WTC11 (cell line): ENCODE results near the gene CREB3L4. TPM values are rescaled to one million over a fixed set of nuclear protein-coding genes. Genes with fewer than 3 reads are reported as not detected.

Source experiments
- ATAC-seq: fragments of 200-7000 bp; cut with Tn5 transposase; 2 replicates; pipeline ENCODE4 v1.10.0; 2021; ENCODE audit warnings: mild to moderate bottlenecking, moderate library complexity
- CTCF ChIA-PET: fragments of 300-600 bp; sonication (Branson Sonifier 250); formaldehyde crosslinking; loops from one replicate; lab custom pipeline; 2021; ENCODE audit warnings: antibody characterized with exemption; lab: Charles Lee
- POLR2A ChIA-PET: fragments of 350-600 bp; sonication (Branson Sonifier 250); formaldehyde crosslinking; loops from one replicate; lab custom pipeline; 2021; ENCODE audit warnings: antibody characterized with exemption; lab: Charles Lee
- DNase-seq: peaks from one replicate; pipeline ENCODE4 v3.0.0; 2021; ENCODE audit warnings: low spot score
- H3K27ac Mint-ChIP-seq: 2 replicates; pipeline ENCODE4 v1.8.0; 2021; ENCODE audit warnings: mixed read lengths
- H3K27me3 Mint-ChIP-seq: 2 replicates; pipeline ENCODE4 v1.8.0; 2021; ENCODE audit warnings: low read depth, mild to moderate bottlenecking, moderate library complexity, mixed read lengths
- H3K36me3 Mint-ChIP-seq: 2 replicates; pipeline ENCODE4 v1.8.0; 2021; ENCODE audit warnings: mixed read lengths
- H3K4me1 Mint-ChIP-seq: 2 replicates; pipeline ENCODE4 v1.8.0; 2022; ENCODE audit warnings: mixed read lengths
- H3K4me3 Mint-ChIP-seq: 2 replicates; pipeline ENCODE4 v1.8.0; 2021; ENCODE audit warnings: mild to moderate bottlenecking, moderate library complexity, mixed read lengths
- H3K9me3 Mint-ChIP-seq: 2 replicates; pipeline ENCODE4 v1.8.0; 2021; ENCODE audit warnings: mixed read lengths
- CREM ChIP-seq: sonication (generic); formaldehyde crosslinking; IDR thresholded peaks from 2 replicates; pipeline ENCODE4 v1.8.1; 2022; ENCODE audit warnings: mild to moderate bottlenecking, missing genetic modification reagents, moderate library complexity
- CTCF ChIP-seq: fragments of 200-600 bp; IDR thresholded peaks from 2 replicates; pipeline ENCODE4 v1.8.0; 2022; ENCODE audit warnings: antibody characterized with exemption
- E2F1 ChIP-seq: sonication (generic); formaldehyde crosslinking; IDR thresholded peaks from 2 replicates; pipeline ENCODE4 v1.8.0; 2022; ENCODE audit warnings: mild to moderate bottlenecking, missing genetic modification reagents
- ERG ChIP-seq: fragments of 250-450 bp; sonication (Bioruptor Pico); IDR thresholded peaks from 2 replicates; pipeline ENCODE4 v1.8.0; 2021; ENCODE audit warnings: mild to moderate bottlenecking
- MXD4 ChIP-seq: fragments of 250-450 bp; sonication (Bioruptor Pico); IDR thresholded peaks from 2 replicates; pipeline ENCODE4 v1.8.0; 2021; ENCODE audit warnings: mild to moderate bottlenecking, moderate library complexity, borderline replicate concordance
- NFE2L1 ChIP-seq: sonication (generic); formaldehyde crosslinking; IDR thresholded peaks from 2 replicates; pipeline ENCODE4 v1.8.1; 2023; ENCODE audit warnings: missing genetic modification reagents
- NFYB ChIP-seq: sonication (generic); formaldehyde crosslinking; conservative IDR thresholded peaks from 2 replicates; pipeline ENCODE4 v1.8.0; 2022; ENCODE audit warnings: low read depth, missing genetic modification reagents
- NR2C2 ChIP-seq: sonication (generic); formaldehyde crosslinking; IDR thresholded peaks from 2 replicates; pipeline ENCODE4 v1.8.0; 2022; ENCODE audit warnings: mild to moderate bottlenecking, missing genetic modification reagents
- OVOL2 ChIP-seq: fragments of 250-450 bp; sonication (Bioruptor Pico); IDR thresholded peaks from 2 replicates; pipeline ENCODE4 v1.9.0; 2021; ENCODE audit warnings: mild to moderate bottlenecking, borderline replicate concordance
- RORB ChIP-seq: fragments of 250-450 bp; sonication (Bioruptor Pico); IDR thresholded peaks from 2 replicates; pipeline ENCODE4 v1.9.0; 2021; ENCODE audit warnings: mild to moderate bottlenecking
- TEAD4 ChIP-seq: sonication (generic); formaldehyde crosslinking; IDR thresholded peaks from 2 replicates; pipeline ENCODE4 v1.8.0; 2022; ENCODE audit warnings: mild to moderate bottlenecking, missing genetic modification reagents
- USF1 ChIP-seq: sonication (generic); formaldehyde crosslinking; IDR thresholded peaks from 2 replicates; pipeline ENCODE4 v1.8.0; 2022; ENCODE audit warnings: mild to moderate bottlenecking, missing genetic modification reagents
- ZNF219 ChIP-seq: sonication (generic); formaldehyde crosslinking; IDR thresholded peaks from 2 replicates; pipeline ENCODE4 v1.8.0; 2023; ENCODE audit warnings: missing genetic modification reagents, mild to moderate bottlenecking, borderline replicate concordance
- ZNF416 ChIP-seq: fragments of 250-450 bp; sonication (Bioruptor Pico); IDR thresholded peaks from 2 replicates; pipeline ENCODE4 v1.9.0; 2021; ENCODE audit warnings: mild to moderate bottlenecking, inconsistent platforms
- ZNF423 ChIP-seq: fragments of 250-450 bp; sonication (Bioruptor Pico); IDR thresholded peaks from 2 replicates; pipeline ENCODE4 v2.1.2; 2022; ENCODE audit warnings: mild to moderate bottlenecking, moderate library complexity
- total RNA-seq: library from RNA; stranded (reverse); gene quantifications from 3 replicates; pipeline ENCODE4 v1.2.3, GENCODE V29; 2021
- TF ChIP-seq, protein P1 (sequence below): fragments of 250-450 bp; sonication (Bioruptor Pico); IDR thresholded peaks from 2 replicates; pipeline ENCODE4 v2.1.2; 2022; ENCODE audit warnings: mild to moderate bottlenecking, moderate library complexity
- TF ChIP-seq, protein P2 (sequence below): sonication (generic); formaldehyde crosslinking; IDR thresholded peaks from 2 replicates; pipeline ENCODE4 v1.8.1; 2023; ENCODE audit warnings: mild to moderate bottlenecking, moderate library complexity, missing genetic modification reagents
- TF ChIP-seq, protein P3 (sequence below): sonication (generic); formaldehyde crosslinking; IDR thresholded peaks from 2 replicates; pipeline ENCODE4 v1.8.0; 2023; ENCODE audit warnings: missing genetic modification reagents, mild to moderate bottlenecking, borderline replicate concordance

Gene CREB3L4
- total RNA-seq, 1 experiment from 2014 or later, result 33.1 TPM

GRCh38 chr1:153961421-153961820 lies 6.3 kb upstream of the CREB3L4 start:
- no peak for DNase-seq
- TF ChIP-seq ZNF219, result no peak
- TF ChIP-seq E2F1 (CRISPR knock-in tag), result no peak
- TF ChIP-seq CTCF, result no peak
- no peak for TF ChIP-seq CREM (CRISPR knock-in tag)
- TF ChIP-seq, protein P1, sequence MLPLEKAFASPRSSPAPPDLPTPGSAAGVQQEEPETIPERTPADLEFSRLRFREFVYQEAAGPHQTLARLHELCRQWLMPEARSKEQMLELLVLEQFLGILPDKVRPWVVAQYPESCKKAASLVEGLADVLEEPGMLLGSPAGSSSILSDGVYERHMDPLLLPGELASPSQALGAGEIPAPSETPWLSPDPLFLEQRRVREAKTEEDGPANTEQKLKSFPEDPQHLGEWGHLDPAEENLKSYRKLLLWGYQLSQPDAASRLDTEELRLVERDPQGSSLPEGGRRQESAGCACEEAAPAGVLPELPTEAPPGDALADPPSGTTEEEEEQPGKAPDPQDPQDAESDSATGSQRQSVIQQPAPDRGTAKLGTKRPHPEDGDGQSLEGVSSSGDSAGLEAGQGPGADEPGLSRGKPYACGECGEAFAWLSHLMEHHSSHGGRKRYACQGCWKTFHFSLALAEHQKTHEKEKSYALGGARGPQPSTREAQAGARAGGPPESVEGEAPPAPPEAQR (CRISPR knock-in tag), result no peak
- no peak for TF ChIP-seq OVOL2 (CRISPR knock-in tag)
- no peak for TF ChIP-seq NR2C2 (CRISPR knock-in tag)
- TF ChIP-seq MXD4, result no peak
- TF ChIP-seq TEAD4 (CRISPR knock-in tag), result no peak
- no peak for TF ChIP-seq NFYB (CRISPR knock-in tag)
- TF ChIP-seq NFE2L1 (CRISPR knock-in tag), result no peak
- TF ChIP-seq ZNF423, result no peak
- TF ChIP-seq, protein P2, sequence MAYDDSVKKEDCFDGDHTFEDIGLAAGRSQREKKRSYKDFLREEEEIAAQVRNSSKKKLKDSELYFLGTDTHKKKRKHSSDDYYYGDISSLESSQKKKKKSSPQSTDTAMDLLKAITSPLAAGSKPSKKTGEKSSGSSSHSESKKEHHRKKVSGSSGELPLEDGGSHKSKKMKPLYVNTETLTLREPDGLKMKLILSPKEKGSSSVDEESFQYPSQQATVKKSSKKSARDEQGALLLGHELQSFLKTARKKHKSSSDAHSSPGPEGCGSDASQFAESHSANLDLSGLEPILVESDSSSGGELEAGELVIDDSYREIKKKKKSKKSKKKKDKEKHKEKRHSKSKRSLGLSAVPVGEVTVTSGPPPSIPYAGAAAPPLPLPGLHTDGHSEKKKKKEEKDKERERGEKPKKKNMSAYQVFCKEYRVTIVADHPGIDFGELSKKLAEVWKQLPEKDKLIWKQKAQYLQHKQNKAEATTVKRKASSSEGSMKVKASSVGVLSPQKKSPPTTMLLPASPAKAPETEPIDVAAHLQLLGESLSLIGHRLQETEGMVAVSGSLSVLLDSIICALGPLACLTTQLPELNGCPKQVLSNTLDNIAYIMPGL, result no peak
- no peak for TF ChIP-seq RORB (CRISPR knock-in tag)
- no peak for TF ChIP-seq USF1 (CRISPR knock-in tag)
- no peak for TF ChIP-seq ZNF416 (CRISPR knock-in tag)
- TF ChIP-seq, protein P3, sequence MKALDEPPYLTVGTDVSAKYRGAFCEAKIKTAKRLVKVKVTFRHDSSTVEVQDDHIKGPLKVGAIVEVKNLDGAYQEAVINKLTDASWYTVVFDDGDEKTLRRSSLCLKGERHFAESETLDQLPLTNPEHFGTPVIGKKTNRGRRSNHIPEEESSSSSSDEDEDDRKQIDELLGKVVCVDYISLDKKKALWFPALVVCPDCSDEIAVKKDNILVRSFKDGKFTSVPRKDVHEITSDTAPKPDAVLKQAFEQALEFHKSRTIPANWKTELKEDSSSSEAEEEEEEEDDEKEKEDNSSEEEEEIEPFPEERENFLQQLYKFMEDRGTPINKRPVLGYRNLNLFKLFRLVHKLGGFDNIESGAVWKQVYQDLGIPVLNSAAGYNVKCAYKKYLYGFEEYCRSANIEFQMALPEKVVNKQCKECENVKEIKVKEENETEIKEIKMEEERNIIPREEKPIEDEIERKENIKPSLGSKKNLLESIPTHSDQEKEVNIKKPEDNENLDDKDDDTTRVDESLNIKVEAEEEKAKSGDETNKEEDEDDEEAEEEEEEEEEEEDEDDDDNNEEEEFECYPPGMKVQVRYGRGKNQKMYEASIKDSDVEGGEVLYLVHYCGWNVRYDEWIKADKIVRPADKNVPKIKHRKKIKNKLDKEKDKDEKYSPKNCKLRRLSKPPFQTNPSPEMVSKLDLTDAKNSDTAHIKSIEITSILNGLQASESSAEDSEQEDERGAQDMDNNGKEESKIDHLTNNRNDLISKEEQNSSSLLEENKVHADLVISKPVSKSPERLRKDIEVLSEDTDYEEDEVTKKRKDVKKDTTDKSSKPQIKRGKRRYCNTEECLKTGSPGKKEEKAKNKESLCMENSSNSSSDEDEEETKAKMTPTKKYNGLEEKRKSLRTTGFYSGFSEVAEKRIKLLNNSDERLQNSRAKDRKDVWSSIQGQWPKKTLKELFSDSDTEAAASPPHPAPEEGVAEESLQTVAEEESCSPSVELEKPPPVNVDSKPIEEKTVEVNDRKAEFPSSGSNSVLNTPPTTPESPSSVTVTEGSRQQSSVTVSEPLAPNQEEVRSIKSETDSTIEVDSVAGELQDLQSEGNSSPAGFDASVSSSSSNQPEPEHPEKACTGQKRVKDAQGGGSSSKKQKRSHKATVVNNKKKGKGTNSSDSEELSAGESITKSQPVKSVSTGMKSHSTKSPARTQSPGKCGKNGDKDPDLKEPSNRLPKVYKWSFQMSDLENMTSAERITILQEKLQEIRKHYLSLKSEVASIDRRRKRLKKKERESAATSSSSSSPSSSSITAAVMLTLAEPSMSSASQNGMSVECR, result no peak
- no peak for TF ChIP-seq ERG
- TF ChIP-seq, all 79 proteins: peak for 0
- H3K4me3 Mint-ChIP-seq, result peak overlapping the region; percentile 92
- peak overlapping the region; percentile 100 for H3K27ac Mint-ChIP-seq
- ChIA-PET CTCF (interaction anchor here (3.0 kb wide), 1 partner anchor 15 kb away, joined by 27 read pairs; the partner anchor contains the start of gene DENND4B), POLR2A (interaction anchor here (2.0 kb wide), 1 partner anchor 186 kb away, joined by 5 read pairs; the partner anchor contains the start of gene SLC27A3)
- peaks cover 59% of the 10 kb centered on the region for H3K4me1 Mint-ChIP-seq
- H3K27me3 Mint-ChIP-seq, result no peaks in the 10 kb centered on the region
- peaks cover 5% of the 10 kb centered on the region for H3K9me3 Mint-ChIP-seq
- ATAC-seq, result no peak
- peaks cover 34% of the 10 kb centered on the region for H3K36me3 Mint-ChIP-seq
